Neuronal stem cell (in vitro differentiated cells): Measurements from ENCODE around the gene EN2.

ENCODE experiments used
- DNase-seq: peaks from one replicate; pipeline ENCODE4 v3.0.0-alpha.2; 2013; ENCODE audit warnings: low spot score
- H2AFZ ChIP-seq: one replicate; pipeline ENCODE4 v1.6.1; 2013; ENCODE audit warnings: mild to moderate bottlenecking, low read length, inconsistent platforms
- H2AK5ac ChIP-seq: 2 replicates; pipeline ENCODE4 v1.6.1; 2013; ENCODE audit warnings: low read depth, mild to moderate bottlenecking, inconsistent platforms, low read length, moderate library complexity, mixed read lengths
- H2BK120ac ChIP-seq: 2 replicates; pipeline ENCODE4 v1.6.1; 2013; ENCODE audit warnings: low read depth, mild to moderate bottlenecking, inconsistent platforms, low read length, moderate library complexity, mixed read lengths
- H2BK12ac ChIP-seq: one replicate; pipeline ENCODE4 v1.6.1; 2013; ENCODE audit warnings: low read length, inconsistent platforms
- H2BK15ac ChIP-seq: 2 replicates; pipeline ENCODE4 v1.6.1; 2013; ENCODE audit warnings: mild to moderate bottlenecking, low read length, inconsistent platforms, mixed read lengths
- H2BK5ac ChIP-seq: one replicate; pipeline ENCODE4 v1.6.1; 2013; ENCODE audit warnings: inconsistent platforms, mild to moderate bottlenecking, low read length, moderate library complexity
- H3K14ac ChIP-seq: one replicate; pipeline ENCODE4 v1.6.1; 2013; ENCODE audit warnings: low read length, inconsistent platforms
- H3K18ac ChIP-seq: 2 replicates; pipeline ENCODE4 v1.6.1; 2013; ENCODE audit warnings: low read length, inconsistent platforms
- H3K23ac ChIP-seq: 2 replicates; pipeline ENCODE4 v1.6.1; 2013; ENCODE audit warnings: low read depth, mild to moderate bottlenecking, mixed read lengths, low read length, inconsistent platforms; ENCODE audit not compliant: poor library complexity
- H3K27ac ChIP-seq: replicated peaks from 3 replicates; pipeline ENCODE4 v1.5.1; 2013; ENCODE audit warnings: low read length, inconsistent platforms
- H3K27me3 ChIP-seq, 3 experiments: 2 replicates each; pipeline ENCODE4 v1.6.1; 2013; ENCODE audit warnings: low read length in 3 of 3, mild to moderate bottlenecking in 2 of 3, inconsistent platforms in 1 of 3, low read depth in 1 of 3, mixed read lengths in 1 of 3, moderate library complexity in 1 of 3; ENCODE audit not compliant: control insufficient read depth in 3 of 3, insufficient read depth in 3 of 3
- H3K36me3 ChIP-seq, 2 donors: replicated peaks in 1 of 2; 2 replicates each; pipeline ENCODE4 v1.6.1; 2013; ENCODE audit warnings: low read length in 2 of 2; ENCODE audit not compliant: control insufficient read depth in 2 of 2, insufficient read depth in 2 of 2
- H3K4ac ChIP-seq: 2 replicates; pipeline ENCODE4 v1.6.1; 2013; ENCODE audit warnings: inconsistent platforms, mild to moderate bottlenecking, low read length, moderate library complexity
- H3K4me1 ChIP-seq, 2 donors: 1 replicate in 1 of 2; 2 replicates in 1 of 2; pipeline ENCODE4 v1.6.1; 2013; ENCODE audit warnings: low read length in 2 of 2, low read depth in 1 of 2; ENCODE audit not compliant: control insufficient read depth in 2 of 2, insufficient read depth in 1 of 2
- H3K4me2 ChIP-seq: one replicate; pipeline ENCODE4 v1.6.1; 2013; ENCODE audit warnings: mild to moderate bottlenecking, low read length, inconsistent platforms; ENCODE audit not compliant: insufficient read depth, poor library complexity, severe bottlenecking
- H3K4me3 ChIP-seq, 2 donors: 2 replicates each; pipeline ENCODE4 v1.5.1; 2013; ENCODE audit warnings: low read length in 2 of 2, mild to moderate bottlenecking in 2 of 2, inconsistent platforms in 1 of 2, moderate library complexity in 1 of 2
- H3K79me1 ChIP-seq: one replicate; pipeline ENCODE4 v1.6.1; 2013; ENCODE audit warnings: low read depth, mild to moderate bottlenecking, inconsistent platforms, low read length, moderate library complexity
- H3K9ac ChIP-seq: one replicate; pipeline ENCODE4 v1.6.1; 2013; ENCODE audit warnings: mild to moderate bottlenecking, low read depth, low read length, inconsistent platforms; ENCODE audit not compliant: poor library complexity
- H3K9me3 ChIP-seq, 2 donors: replicated peaks in 1 of 2; 2 replicates each; pipeline versions ENCODE3 to v1.6.1; 2013; ENCODE audit warnings: low read length in 2 of 2, mild to moderate bottlenecking in 2 of 2, inconsistent platforms in 1 of 2, low read depth in 1 of 2, mixed read lengths in 1 of 2, moderate library complexity in 1 of 2; ENCODE audit not compliant: control insufficient read depth in 2 of 2, insufficient read depth in 1 of 2
- H4K8ac ChIP-seq: one replicate; pipeline ENCODE4 v1.6.1; 2013; ENCODE audit warnings: low read depth, mild to moderate bottlenecking, inconsistent platforms, low read length, moderate library complexity
- H4K91ac ChIP-seq: one replicate; pipeline ENCODE4 v1.6.1; 2013; ENCODE audit warnings: low read length, low read depth, mild to moderate bottlenecking, inconsistent platforms; ENCODE audit not compliant: poor library complexity
- WGBS, 2 donors: extraction: QIAGEN DNeasy Blood & Tissue Kit; methylation state at CpG; one replicate each; pipeline ENCODE4 v1.1.7; 2013; ENCODE audit warnings: missing lambda C conversion rate in 2 of 2, mixed read lengths in 1 of 2; ENCODE audit not compliant: insufficient read length in 2 of 2, insufficient replicate concordance in 1 of 2; ENCODE audit errors: extremely low coverage in 2 of 2; 5-methylcytosine and 5-hydroxymethylcytosine counted together

EN2 gene

GRCh38 chr7:155469311-155470185, 11.6 kb downstream of the EN2 start:
- H3K4me3 ChIP-seq = no peak overlapping the region
- no peak overlapping the region for H3K9ac ChIP-seq
- H3K18ac ChIP-seq = no peak overlapping the region
- no peak for DNase-seq
- no CpG with 5 or more reads among the region's 12 CpGs for WGBS, 2 donors
- no peak overlapping the region for H4K8ac ChIP-seq
- H4K91ac ChIP-seq = no peak overlapping the region
- H2BK120ac ChIP-seq = no peak overlapping the region
- H2BK12ac ChIP-seq = no peak overlapping the region
- H3K4ac ChIP-seq = no peak overlapping the region
- H3K4me2 ChIP-seq = no peak overlapping the region
- H2BK15ac ChIP-seq = no peak overlapping the region
- no peak overlapping the region for H2AK5ac ChIP-seq
- H3K36me3 ChIP-seq = peaks cover 0 to 17% of the 10 kb centered on the region in 2 donors
- H3K27ac ChIP-seq = no peak overlapping the region
- no peak overlapping the region for H2AFZ ChIP-seq
- H3K4me1 ChIP-seq = peaks cover 2 to 53% of the 10 kb centered on the region in 2 donors
- H3K23ac ChIP-seq = no peak overlapping the region
- no peak overlapping the region for H3K14ac ChIP-seq
- H3K9me3 ChIP-seq = peaks cover 0 to 1% of the 10 kb centered on the region in 2 donors
- peaks cover under 1% of the 10 kb centered on the region for H3K79me1 ChIP-seq
- H3K27me3 ChIP-seq = peaks cover 0 to 100% (median 63%) of the 10 kb centered on the region in 3 experiments
- no peak overlapping the region for H2BK5ac ChIP-seq

DNA sequence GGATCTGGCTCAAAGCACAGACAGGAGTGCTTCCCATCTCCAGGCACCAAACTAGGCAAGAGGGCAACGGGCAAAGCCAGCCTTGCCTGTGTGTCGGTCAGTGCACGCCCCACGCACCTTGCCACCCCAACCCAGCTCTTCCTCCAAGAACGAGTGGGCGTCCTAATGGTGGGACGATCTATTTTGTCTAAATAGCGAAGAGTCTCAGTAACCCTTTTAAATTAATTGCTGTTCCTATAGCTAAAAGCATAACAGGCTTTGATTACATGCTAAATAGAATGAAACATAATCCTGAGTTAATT, 12.2 kb downstream of the EN2 start:
- Histone ChIP-seq H2BK5ac (no peak overlapping the region), H3K4ac (no peak overlapping the region), H2AFZ (no peak overlapping the region), H3K18ac (no peak overlapping the region), H3K79me1 (peaks cover 2% of the 10 kb centered on the region), H2BK120ac (no peak overlapping the region), H3K9me3 (peaks cover 0 to 1% of the 10 kb centered on the region in 2 donors), H4K91ac (no peak overlapping the region), H3K14ac (no peak overlapping the region), H3K36me3 (peaks cover 0 to 11% of the 10 kb centered on the region in 2 donors), H3K27me3 (peaks cover 0 to 100% (median 59%) of the 10 kb centered on the region in 3 experiments), H2BK15ac (no peak overlapping the region), H3K4me3 (no peak overlapping the region), H3K4me2 (no peak overlapping the region), H3K27ac (no peak overlapping the region), H3K9ac (no peak overlapping the region), H3K4me1 (peaks cover 2 to 51% of the 10 kb centered on the region in 2 donors), H3K23ac (no peak overlapping the region), H2AK5ac (no peak overlapping the region), H2BK12ac (no peak overlapping the region), H4K8ac (no peak overlapping the region)
- DNase-seq = no peak
- no CpG with 5 or more reads among the region's 8 CpGs for WGBS, 2 donors

- H3K36me3 ChIP-seq = peaks cover 0 to 3% of the 10 kb centered on the region in 2 donors
- no peak overlapping the region for H3K4ac ChIP-seq
- no peak overlapping the region for H3K23ac ChIP-seq
- no peak for DNase-seq
- H3K79me1 ChIP-seq = peaks cover 2% of the 10 kb centered on the region
- no peak overlapping the region for H4K8ac ChIP-seq
- H3K4me2 ChIP-seq = no peak overlapping the region
- H3K4me1 ChIP-seq = peaks cover 2 to 44% of the 10 kb centered on the region in 2 donors
- no peak overlapping the region for H3K18ac ChIP-seq
- no peak overlapping the region for H3K14ac ChIP-seq
- no CpG with 5 or more reads among the region's 24 CpGs for WGBS, 2 donors
- no peak overlapping the region for H3K9ac ChIP-seq
- no peak overlapping the region for H2BK12ac ChIP-seq
- H2BK15ac ChIP-seq = no peak overlapping the region
- H2AFZ ChIP-seq = peak overlapping the region; percentile 68
- peaks cover 6 to 7% of the 10 kb centered on the region in 2 donors for H3K9me3 ChIP-seq
- no peak overlapping the region for H4K91ac ChIP-seq
- H3K4me3 ChIP-seq = no peak overlapping the region
- H3K27ac ChIP-seq = no peak overlapping the region
- H3K27me3 ChIP-seq = peaks cover 0 to 100% (median 56%) of the 10 kb centered on the region in 3 experiments
- no peak overlapping the region for H2BK120ac ChIP-seq
- H2AK5ac ChIP-seq = no peak overlapping the region
- H2BK5ac ChIP-seq = no peak overlapping the region
Measured at GRCh38 chr7:155470686-155471638, 13.0 kb downstream of the EN2 start.

GRCh38 chr7:155471718-155472117, 13.8 kb downstream of the EN2 start:
- Histone ChIP-seq H2AFZ (peak overlapping the region; percentile 68), H3K18ac (no peak overlapping the region), H4K91ac (no peak overlapping the region), H3K27ac (no peak overlapping the region), H3K4me2 (no peak overlapping the region), H3K23ac (no peak overlapping the region), H3K36me3 (no peaks in the 10 kb centered on the region), H3K79me1 (peaks cover 2% of the 10 kb centered on the region), H2BK5ac (no peak overlapping the region), H2AK5ac (no peak overlapping the region), H2BK15ac (no peak overlapping the region), H2BK12ac (no peak overlapping the region), H3K9me3 (peaks cover 9 to 10% of the 10 kb centered on the region in 2 donors), H3K27me3 (peaks cover 0 to 99% (median 48%) of the 10 kb centered on the region in 3 experiments), H3K14ac (no peak overlapping the region), H3K9ac (no peak overlapping the region), H3K4me1 (peaks cover 2 to 37% of the 10 kb centered on the region in 2 donors), H4K8ac (no peak overlapping the region), H3K4ac (no peak overlapping the region), H3K4me3 (no peak overlapping the region), H2BK120ac (no peak overlapping the region)
- no CpG with 5 or more reads among the region's 11 CpGs for WGBS, 2 donors
- DNase-seq = no peak
